ENCODE measurements around the gene ESCO1.

GRCh38 chr18:21636769-21637168, 36.3 kb upstream of the ESCO1 start:
- TF ChIP-seq CTCF (IDR thresholded peaks at IDR 0.05) = no peak
- no peak for TF ChIP-seq POLR2A (IDR thresholded peaks at IDR 0.05)
